ENCODE results near the gene COL4A6. TPM values are rescaled to one million over a fixed set of nuclear protein-coding genes. Genes with fewer than 3 reads are reported as not detected.

COL4A6 gene
- total and polyA plus RNA-seq, 2 experiments from 2014 or later = 0.11 TPM; not detected in 1

- Histone ChIP-seq H3K36me3 (ENCODE audit: low read depth) (no peaks in the 10 kb centered on the region), H3K9ac (no peak overlapping the region), H3K9me3 (ENCODE audit: low read depth) (no peaks in the 10 kb centered on the region), H3F3A (ENCODE audit: insufficient read depth) (no peaks in the 10 kb centered on the region), H4K20me1 (ENCODE audit: insufficient read depth) (no peaks in the 10 kb centered on the region), H3K79me2 (ENCODE audit: insufficient read depth) (no peaks in the 10 kb centered on the region), H3K9me2 (ENCODE audit: insufficient read depth) (no peaks in the 10 kb centered on the region), H2AFZ (no peak overlapping the region), H3K4me2 (ENCODE audit: unreplicated experiment) (no peak overlapping the region), H3K4me3 (no peak overlapping the region), H3K27ac (no peak overlapping the region), H3K4me1 (ENCODE audit: insufficient read depth) (no peaks in the 10 kb centered on the region), H3K27me3 (replicated peaks; ENCODE audit: insufficient read depth) (no peaks in the 10 kb centered on the region)
- in situ Hi-C loops (cut with MboI) = loop anchor here (10.0 kb wide), 1 partner anchor 313 kb away; no protein-coding TSS in a partner anchor
- WGBS, 2 experiments (ENCODE audit: low coverage in 1 of 2, low lambda C conversion rate in 2 of 2, missing lambda C conversion rate in 2 of 2) = 32 to 47% methylated on average over 7 of the region's 7 CpGs
- no peak for DNase-seq
- TF ChIP-seq EZH2 (IDR thresholded peaks at IDR 0.05; ENCODE audit: insufficient read depth, poor library complexity, severe bottlenecking) (no peak), EZH2phosphoT487 (IDR thresholded peaks at IDR 0.05; ENCODE audit: insufficient read depth, low read depth) (no peak)
Observed at GRCh38 chrX:108221301-108221864, 216.8 kb downstream of the COL4A6 start.

- in situ Hi-C loops (cut with MboI) = loop anchor here (10.0 kb wide), 1 partner anchor 315 kb away; no protein-coding TSS in a partner anchor
- 85 to 87% methylated on average over 4 to 5 of the region's 5 CpGs for WGBS, 2 experiments (ENCODE audit: low coverage in 1 of 2, low lambda C conversion rate in 2 of 2, missing lambda C conversion rate in 2 of 2)
Observed at GRCh38 chrX:108219949-108220601, 218.1 kb downstream of the COL4A6 start.

GRCh38 chrX:108217876-108218275 is 220.3 kb downstream of the COL4A6 start:
- H3K9ac ChIP-seq = no peak overlapping the region
- H3F3A ChIP-seq (ENCODE audit: insufficient read depth) = no peaks in the 10 kb centered on the region
- in situ Hi-C loops (cut with MboI) = no loop called here
- no peaks in the 10 kb centered on the region for H3K36me3 ChIP-seq (ENCODE audit: low read depth)
- no peaks in the 10 kb centered on the region for H3K27me3 ChIP-seq (replicated peaks; ENCODE audit: insufficient read depth)
- no peaks in the 10 kb centered on the region for H3K4me1 ChIP-seq (ENCODE audit: insufficient read depth)
- no peaks in the 10 kb centered on the region for H3K79me2 ChIP-seq (ENCODE audit: insufficient read depth)
- H3K9me2 ChIP-seq (ENCODE audit: insufficient read depth) = no peaks in the 10 kb centered on the region
- H4K20me1 ChIP-seq (ENCODE audit: insufficient read depth) = no peaks in the 10 kb centered on the region
- WGBS, 2 experiments (ENCODE audit: low coverage in 1 of 2, low lambda C conversion rate in 2 of 2, missing lambda C conversion rate in 2 of 2) = 11 to 29% methylated on average over 3 of the region's 3 CpGs
- no peak overlapping the region for H2AFZ ChIP-seq
- H3K4me3 ChIP-seq = no peak overlapping the region
- no peaks in the 10 kb centered on the region for H3K9me3 ChIP-seq (ENCODE audit: low read depth)
- TF ChIP-seq EZH2phosphoT487 (IDR thresholded peaks at IDR 0.05; ENCODE audit: insufficient read depth, low read depth) (no peak), EZH2 (IDR thresholded peaks at IDR 0.05; ENCODE audit: insufficient read depth, poor library complexity, severe bottlenecking) (no peak)
- no peak overlapping the region for H3K27ac ChIP-seq
- H3K4me2 ChIP-seq (ENCODE audit: unreplicated experiment) = no peak overlapping the region
- DNase-seq = no peak

More at GRCh38 chrX:108219949-108220601, 218.1 kb downstream of the COL4A6 start:
- H3K79me2 ChIP-seq (ENCODE audit: insufficient read depth) = no peaks in the 10 kb centered on the region
- TF ChIP-seq EZH2 (IDR thresholded peaks at IDR 0.05; ENCODE audit: insufficient read depth, poor library complexity, severe bottlenecking) (no peak), EZH2phosphoT487 (IDR thresholded peaks at IDR 0.05; ENCODE audit: insufficient read depth, low read depth) (no peak)
- H3K9me3 ChIP-seq (ENCODE audit: low read depth) = no peaks in the 10 kb centered on the region
- DNase-seq = no peak
- no peaks in the 10 kb centered on the region for H3K36me3 ChIP-seq (ENCODE audit: low read depth)
- H2AFZ ChIP-seq = no peak overlapping the region
- no peak overlapping the region for H3K27ac ChIP-seq
- no peaks in the 10 kb centered on the region for H3K4me1 ChIP-seq (ENCODE audit: insufficient read depth)
- no peaks in the 10 kb centered on the region for H3F3A ChIP-seq (ENCODE audit: insufficient read depth)
- no peaks in the 10 kb centered on the region for H3K27me3 ChIP-seq (replicated peaks; ENCODE audit: insufficient read depth)
- H3K4me3 ChIP-seq = no peak overlapping the region
- no peak overlapping the region for H3K9ac ChIP-seq
- H4K20me1 ChIP-seq (ENCODE audit: insufficient read depth) = no peaks in the 10 kb centered on the region
- no peaks in the 10 kb centered on the region for H3K9me2 ChIP-seq (ENCODE audit: insufficient read depth)
- H3K4me2 ChIP-seq (ENCODE audit: unreplicated experiment) = no peak overlapping the region

GRCh38 chrX:108216919-108217571 is 221.2 kb downstream of the COL4A6 start:
- Histone ChIP-seq H3F3A (ENCODE audit: insufficient read depth) (no peaks in the 10 kb centered on the region), H3K4me2 (ENCODE audit: unreplicated experiment) (no peak overlapping the region), H4K20me1 (ENCODE audit: insufficient read depth) (no peaks in the 10 kb centered on the region), H3K4me3 (no peak overlapping the region), H3K27ac (no peak overlapping the region), H3K27me3 (replicated peaks; ENCODE audit: insufficient read depth) (no peaks in the 10 kb centered on the region), H3K9me2 (ENCODE audit: insufficient read depth) (no peaks in the 10 kb centered on the region), H3K79me2 (ENCODE audit: insufficient read depth) (no peaks in the 10 kb centered on the region), H3K9ac (no peak overlapping the region), H3K4me1 (ENCODE audit: insufficient read depth) (no peaks in the 10 kb centered on the region), H2AFZ (no peak overlapping the region), H3K9me3 (ENCODE audit: low read depth) (no peaks in the 10 kb centered on the region), H3K36me3 (ENCODE audit: low read depth) (no peaks in the 10 kb centered on the region)
- WGBS, 2 experiments (ENCODE audit: low coverage in 1 of 2, low lambda C conversion rate in 2 of 2, missing lambda C conversion rate in 2 of 2) = 14 to 24% methylated on average over 2 to 3 of the region's 3 CpGs
- no peak for TF ChIP-seq EZH2 (IDR thresholded peaks at IDR 0.05; ENCODE audit: insufficient read depth, poor library complexity, severe bottlenecking)
- TF ChIP-seq EZH2phosphoT487 (IDR thresholded peaks at IDR 0.05; ENCODE audit: insufficient read depth, low read depth) = no peak
- in situ Hi-C loops (cut with MboI) = no loop called here
- DNase-seq = peak; percentile 27
